Measurements from ENCODE around the gene BROX. TPM values are rescaled to one million over a fixed set of nuclear protein-coding genes. Genes with fewer than 3 reads are reported as not detected.
A peak's percentile ranks its signal among the peaks of the same experiment; 100 is the strongest.

The BROX gene
- total and polyA plus RNA-seq, 12 donors: 8.9 to 40.5 (median 34.3) TPM

GRCh38 chr1:222751255-222751654, 38.9 kb downstream of the BROX start:
- no peak overlapping the region for H3K27ac ChIP-seq
- no peak for TF ChIP-seq CTCF (IDR thresholded peaks at IDR 0.05)
- H3K36me3 ChIP-seq: no peaks in the 10 kb centered on the region
- DNase-seq: no peak
- H3K27me3 ChIP-seq: peaks cover 0 to 4% (median 0%) of the 10 kb centered on the region in 7 donors
- intact Hi-C loops (cut with DNase I): no loop called here
- whole genome bisulfite sequencing, 2 donors: 86 to 92% methylated on average over 3 of the region's 3 CpGs
- H3K4me1 ChIP-seq: peaks cover 0 to 11% (median 0%) of the 10 kb centered on the region in 9 donors
- no peak overlapping the region for H3K4me3 ChIP-seq
- H3K9me3 ChIP-seq: no peaks in the 10 kb centered on the region
- no peak for ATAC-seq

GRCh38 chr1:222754366-222755139, 42.2 kb downstream of the BROX start:
- H3K27ac ChIP-seq: peak overlapping the region in 1 of 10 donors; percentile 27
- no peaks in the 10 kb centered on the region for H3K9me3 ChIP-seq
- TF ChIP-seq CTCF (IDR thresholded peaks at IDR 0.05): no peak
- H3K4me1 ChIP-seq: peaks cover 0 to 15% (median 0%) of the 10 kb centered on the region in 9 donors
- peak in 7 of 8 donors; percentile 48 to 89 (median 84) for ATAC-seq
- WGBS, 2 donors: 77 to 78% methylated on average over 10 of the region's 10 CpGs
- peak; percentile 29 to 30 for DNase-seq
- no peak overlapping the region for H3K4me3 ChIP-seq
- intact Hi-C loops (cut with DNase I): no loop called here
- H3K36me3 ChIP-seq: no peaks in the 10 kb centered on the region
- no peaks in the 10 kb centered on the region for H3K27me3 ChIP-seq

- WGBS, 2 donors: 55 to 64% methylated on average over 10 of the region's 10 CpGs
- intact Hi-C loops (cut with DNase I): no loop called here
- H3K4me3 ChIP-seq: no peak overlapping the region
- no peaks in the 10 kb centered on the region for H3K36me3 ChIP-seq
- no peaks in the 10 kb centered on the region for H3K9me3 ChIP-seq
- H3K4me1 ChIP-seq: peaks cover 0 to 12% (median 0%) of the 10 kb centered on the region in 9 donors
- H3K27ac ChIP-seq: no peak overlapping the region
- no peak for TF ChIP-seq CTCF (IDR thresholded peaks at IDR 0.05)
- peak in 3 of 8 donors; percentile 39 to 59 (median 56) for ATAC-seq
- DNase-seq: no peak
- H3K27me3 ChIP-seq: no peaks in the 10 kb centered on the region
These were observed 45.4 kb downstream of the BROX start for GRCh38 chr1:222757646-222758268.

GRCh38 chr1:222759451-222760035, 47.2 kb downstream of the BROX start:
- no peaks in the 10 kb centered on the region for H3K36me3 ChIP-seq
- TF ChIP-seq CTCF (IDR thresholded peaks at IDR 0.05): no peak
- no peak for DNase-seq
- H3K4me1 ChIP-seq: peaks cover 0 to 8% (median 0%) of the 10 kb centered on the region in 9 donors
- intact Hi-C loops (cut with DNase I): no loop called here
- WGBS, 2 donors: 83 to 84% methylated on average over 5 of the region's 5 CpGs
- no peak overlapping the region for H3K4me3 ChIP-seq
- no peaks in the 10 kb centered on the region for H3K27me3 ChIP-seq
- ATAC-seq: no peak
- peak overlapping the region in 1 of 10 donors; percentile 13 for H3K27ac ChIP-seq
- peaks cover 0 to 3% (median 0%) of the 10 kb centered on the region in 11 donors for H3K9me3 ChIP-seq
